GM18526 (cell line): Measurements from ENCODE around the gene PTPRN.

Experiments
- POLR2A ChIP-seq: IDR thresholded peaks from 3 replicates; pipeline ENCODE4 v1.6.1; 2011; ENCODE audit not compliant: insufficient read length; ENCODE audit errors: extremely low read depth

Gene PTPRN

DNA sequence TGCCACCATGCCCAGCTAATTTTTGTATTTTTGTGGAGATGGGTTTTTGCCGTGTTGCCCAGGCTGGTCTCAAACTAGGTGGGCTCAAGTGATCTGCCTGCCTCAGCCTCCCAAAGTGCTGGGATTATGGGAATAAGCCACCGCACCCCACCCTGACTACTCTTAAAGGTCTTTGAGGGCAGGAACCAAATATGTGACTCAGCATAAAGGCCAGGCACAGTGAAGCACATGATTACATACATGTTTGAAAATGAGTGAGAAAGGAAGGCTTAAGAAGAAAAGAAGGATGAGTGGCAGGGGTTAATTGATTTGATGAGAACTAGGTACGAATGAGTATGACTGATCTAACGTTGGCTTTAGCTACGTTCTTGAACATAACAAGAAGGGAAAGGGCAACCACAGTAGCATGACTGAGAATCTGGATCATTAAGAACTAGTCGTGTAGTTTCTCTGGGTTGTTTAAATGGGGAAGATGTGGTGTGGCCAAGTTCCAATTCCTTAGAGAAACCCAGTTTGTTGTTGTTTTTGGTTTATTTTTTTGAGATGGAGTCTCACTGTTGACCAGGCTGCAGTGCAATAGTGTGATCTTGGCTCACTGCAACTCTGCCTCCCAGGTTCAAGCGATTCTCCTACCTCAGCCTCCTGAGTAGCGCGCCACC, 16.6 kb upstream of the PTPRN start:
- no peak for TF ChIP-seq POLR2A

DNA sequence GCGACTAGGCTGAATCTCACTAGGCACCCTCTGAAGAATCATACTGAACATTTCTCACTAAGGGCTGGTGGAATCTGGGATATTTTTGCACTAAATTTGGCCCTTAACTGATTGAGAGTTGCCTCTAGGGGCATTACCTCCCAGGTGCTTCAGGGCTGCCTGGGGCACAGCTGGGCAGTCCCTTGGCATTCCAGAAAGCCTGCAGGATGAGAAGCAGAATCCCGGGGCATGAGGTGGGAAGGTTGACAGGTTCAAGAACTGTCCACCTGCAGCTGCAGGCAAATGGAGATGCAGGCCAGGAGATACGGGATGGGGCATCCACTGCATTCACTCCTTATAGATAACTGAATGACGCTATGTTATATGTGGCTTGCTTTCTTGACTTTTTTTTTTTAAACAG, 15.9 kb upstream of the PTPRN start:
- no peak for TF ChIP-seq POLR2A

DNA sequence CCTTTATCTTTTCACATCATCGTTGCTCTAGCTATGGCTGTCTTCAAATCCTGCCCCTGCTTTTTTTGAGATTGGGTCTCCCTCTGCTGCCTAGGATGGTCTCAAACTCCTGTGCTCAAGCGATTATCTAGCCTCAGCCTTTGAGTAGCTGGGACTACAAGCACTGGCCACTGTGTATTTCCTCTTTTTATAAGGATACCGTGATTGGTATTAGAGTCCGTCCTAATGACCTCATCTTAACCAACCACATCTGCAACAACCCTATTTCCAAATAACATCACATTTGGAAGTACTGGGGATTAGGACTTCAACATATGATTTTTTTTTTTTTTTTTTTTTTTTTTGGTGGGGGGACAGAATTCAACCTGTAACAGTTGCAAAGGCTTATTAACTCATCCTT, 14.2 kb upstream of the PTPRN start:
- TF ChIP-seq POLR2A, result no peak

- no peak for TF ChIP-seq POLR2A
Measured at GRCh38 chr2:219314804-219315468, 5.7 kb upstream of the PTPRN start.

DNA sequence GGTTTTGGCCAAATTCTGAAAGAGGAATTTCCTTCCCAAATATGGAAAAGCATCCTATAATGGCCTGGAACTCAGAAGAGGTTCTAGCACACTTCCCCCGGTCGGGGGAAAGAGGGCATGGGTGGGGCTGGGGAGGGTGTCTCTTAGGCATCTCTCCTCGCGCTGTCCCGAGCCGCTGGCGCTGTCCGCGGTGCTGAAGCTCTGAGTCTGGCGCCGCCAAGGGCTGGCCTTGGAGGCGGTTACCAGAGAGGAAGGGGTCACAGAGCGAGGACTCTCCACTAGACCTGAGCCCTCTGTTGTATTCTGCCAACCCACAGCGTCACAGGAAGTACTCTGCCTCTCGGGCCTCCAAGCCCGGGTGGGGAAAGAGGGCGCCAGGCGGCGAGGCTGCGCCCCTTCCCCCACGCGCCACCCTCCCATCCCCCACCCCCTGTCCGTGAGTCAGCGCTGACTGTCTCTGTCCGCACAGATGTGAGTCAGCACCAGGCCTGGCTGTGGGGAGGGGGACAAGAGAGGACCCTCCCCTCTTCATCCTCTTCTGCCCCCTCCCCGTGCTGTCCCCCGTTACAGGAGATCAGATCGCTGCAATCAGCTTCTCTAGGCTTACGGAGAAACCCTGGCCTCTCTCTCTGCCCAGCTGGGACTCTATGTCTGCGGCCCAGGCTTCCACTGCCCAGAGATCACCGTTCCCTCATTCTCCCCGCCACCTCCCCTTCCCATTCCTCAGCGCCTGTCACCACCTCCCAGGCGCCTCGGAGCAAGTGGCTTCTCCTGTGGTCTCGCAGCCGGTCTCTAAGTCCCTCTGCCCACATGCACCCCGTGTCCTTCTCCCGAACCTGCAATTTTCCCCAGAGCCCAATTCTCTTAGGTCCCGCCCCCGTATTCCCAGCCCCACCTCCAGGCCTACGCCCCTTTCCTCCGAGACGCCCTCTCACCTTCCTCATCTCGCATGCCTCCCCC, 779 bp downstream of the PTPRN start:
- no peak for TF ChIP-seq POLR2A

GRCh38 chr2:219306047-219306446, 3.2 kb downstream of the PTPRN start:
- no peak for TF ChIP-seq POLR2A

GRCh38 chr2:219304223-219304622, 5.0 kb downstream of the PTPRN start:
- TF ChIP-seq POLR2A, result no peak

- no peak for TF ChIP-seq POLR2A
Measured at GRCh38 chr2:219302412-219302968, 6.7 kb downstream of the PTPRN start.

DNA sequence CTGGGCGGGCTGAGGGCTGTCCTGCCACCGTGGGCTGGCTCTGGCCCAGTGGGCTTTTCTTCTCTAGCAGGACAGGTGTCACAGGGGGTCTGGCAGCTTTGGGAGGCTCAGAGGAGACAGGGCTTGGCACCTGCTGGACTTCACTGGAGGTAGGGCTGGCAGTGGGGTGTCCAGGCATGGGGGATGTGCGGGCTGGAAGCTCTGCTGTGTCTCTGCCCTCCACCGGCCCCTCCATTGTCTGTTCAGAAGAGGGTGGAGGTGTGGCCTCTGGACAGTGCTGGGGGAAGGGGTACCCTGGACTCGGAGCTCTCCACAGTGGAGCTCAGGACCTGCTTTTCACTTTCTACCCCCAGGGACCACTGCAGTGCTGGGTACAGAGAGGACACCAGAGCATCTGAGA, 9.2 kb downstream of the PTPRN start:
- no peak for TF ChIP-seq POLR2A

DNA sequence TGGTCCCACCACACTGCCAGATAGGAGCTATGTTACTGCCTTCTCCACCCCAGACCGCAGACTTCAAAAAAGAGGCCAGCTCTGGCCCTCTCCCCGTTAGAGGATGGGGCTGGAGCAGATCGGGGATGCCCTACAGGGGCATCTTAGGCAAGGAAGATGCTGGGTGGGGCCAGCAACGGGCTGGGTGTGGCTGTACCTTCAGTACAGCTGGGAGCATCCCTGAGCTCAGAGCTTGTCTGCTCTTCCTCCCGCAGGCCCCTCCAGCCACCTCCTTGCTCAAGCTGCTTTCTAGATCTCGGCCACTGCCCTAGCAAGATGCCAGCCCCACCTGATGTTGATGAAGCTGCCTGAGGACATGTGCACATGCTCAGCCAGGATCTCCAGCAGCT, 9.8 kb downstream of the PTPRN start:
- TF ChIP-seq POLR2A, result no peak

DNA sequence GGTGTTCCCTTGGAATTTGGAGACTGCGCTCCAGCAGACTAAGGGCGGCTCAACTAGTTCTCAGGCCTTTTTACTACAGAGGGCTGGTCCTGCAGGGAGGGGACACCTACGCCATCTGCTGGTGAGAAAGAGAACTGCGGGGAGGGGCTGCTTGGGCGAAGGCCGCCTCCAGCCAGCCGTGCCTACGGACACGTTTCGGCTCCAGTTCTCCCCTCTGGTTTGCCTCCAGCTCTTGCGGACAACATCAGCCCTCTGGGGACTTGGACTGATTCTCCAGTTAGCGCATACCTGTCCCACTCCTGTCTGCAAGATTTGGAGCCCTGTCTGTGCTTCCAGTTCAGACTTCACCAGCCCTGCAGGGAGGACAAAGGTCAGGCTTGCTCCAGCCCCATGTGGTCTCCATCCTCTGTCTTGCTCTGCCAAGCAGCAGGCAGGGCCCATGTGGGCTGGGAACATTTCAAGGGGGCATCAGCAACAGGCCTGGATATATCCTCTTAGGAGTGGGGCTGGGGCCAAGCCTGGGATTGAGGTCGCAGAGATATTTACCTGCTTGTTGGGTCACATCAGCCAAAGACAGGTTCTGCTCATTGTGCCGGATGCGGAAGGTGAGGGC, 10.3 kb downstream of the PTPRN start:
- no peak for TF ChIP-seq POLR2A

GRCh38 chr2:219297766-219298456, 11.3 kb downstream of the PTPRN start:
- TF ChIP-seq POLR2A, result no peak

GRCh38 chr2:219296631-219297391, 12.4 kb downstream of the PTPRN start:
- no peak for TF ChIP-seq POLR2A

GRCh38 chr2:219296142-219296541, 13.1 kb downstream of the PTPRN start:
- TF ChIP-seq POLR2A, result no peak
